NCI-H69 (cell line): ENCODE results near the gene C2orf92.

Source experiments
- DNase-seq: peaks from one replicate; lab custom pipeline; 2025; lab: John Stamatoyannopoulos, UW

C2orf92 gene

DNA sequence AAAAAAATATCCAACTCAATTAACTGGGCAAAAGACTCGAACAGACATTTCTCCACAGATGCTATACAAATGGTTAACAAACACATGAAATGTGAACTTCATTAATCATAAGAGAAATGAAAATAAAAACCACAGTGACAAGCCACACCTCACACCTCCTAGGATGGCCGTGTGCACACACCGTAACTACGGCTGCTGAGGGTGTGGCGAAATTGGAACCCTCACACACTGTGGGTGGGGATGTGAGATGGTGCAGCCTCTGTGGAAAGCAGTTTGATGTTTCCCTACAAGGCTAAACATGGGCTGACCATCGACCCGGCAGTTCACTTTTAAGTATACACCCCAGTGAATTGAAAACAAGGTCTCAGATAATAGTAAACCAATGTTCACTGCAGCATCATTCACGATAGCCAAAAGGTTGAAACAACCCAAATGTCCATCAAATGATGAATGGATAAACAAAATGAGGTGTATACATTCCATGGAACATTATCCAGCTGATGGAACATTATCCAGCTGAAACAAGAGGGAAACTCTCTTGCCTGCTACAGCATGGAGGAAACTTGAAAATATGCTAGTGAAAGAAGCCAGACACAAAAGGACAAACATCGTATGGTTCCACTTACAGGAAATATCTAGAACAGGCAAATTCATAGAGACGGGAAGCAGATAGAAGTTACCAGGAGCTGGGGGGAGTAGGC, 76.1 kb downstream of the C2orf92 start:
- DNase-seq = peak; percentile 53

DNA sequence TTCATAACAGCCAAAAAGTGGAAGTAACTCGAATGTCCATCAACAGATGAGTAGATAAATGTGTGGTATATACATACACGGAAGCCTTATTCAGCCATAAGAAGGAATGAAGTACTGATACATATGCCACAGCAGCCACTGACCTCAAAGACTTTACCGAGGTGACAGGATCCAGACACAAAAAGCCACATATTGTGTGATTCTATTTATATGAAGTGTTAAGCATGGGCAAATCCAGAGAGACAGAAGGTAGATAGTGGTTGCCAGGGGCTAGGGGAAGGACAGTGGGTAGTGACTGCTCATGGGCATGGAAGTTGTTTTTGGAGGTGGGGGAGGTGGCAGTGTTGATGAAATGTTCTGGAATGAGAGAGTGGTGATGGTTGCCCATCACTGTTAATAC, 77.8 kb downstream of the C2orf92 start:
- no peak for DNase-seq

DNA sequence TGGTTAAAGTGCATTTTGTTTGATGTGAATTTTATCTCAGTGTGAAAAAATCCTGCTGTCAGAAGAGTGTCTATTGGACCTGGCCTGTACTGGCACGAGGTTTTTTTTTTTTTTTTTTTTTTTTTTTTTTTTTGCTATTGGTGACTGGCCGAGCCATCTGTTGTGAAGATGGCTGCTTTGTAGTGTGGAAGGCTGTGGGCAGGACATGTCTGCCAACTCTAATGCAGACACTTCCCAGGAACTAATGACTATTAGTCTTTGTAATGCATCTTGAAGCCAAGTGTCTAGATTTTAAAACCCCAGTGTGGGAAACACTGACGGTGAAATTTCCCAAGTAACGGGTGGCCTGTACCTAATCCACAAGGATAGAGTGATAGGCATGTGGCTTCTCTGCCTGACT, 78.2 kb downstream of the C2orf92 start:
- no peak for DNase-seq

DNA sequence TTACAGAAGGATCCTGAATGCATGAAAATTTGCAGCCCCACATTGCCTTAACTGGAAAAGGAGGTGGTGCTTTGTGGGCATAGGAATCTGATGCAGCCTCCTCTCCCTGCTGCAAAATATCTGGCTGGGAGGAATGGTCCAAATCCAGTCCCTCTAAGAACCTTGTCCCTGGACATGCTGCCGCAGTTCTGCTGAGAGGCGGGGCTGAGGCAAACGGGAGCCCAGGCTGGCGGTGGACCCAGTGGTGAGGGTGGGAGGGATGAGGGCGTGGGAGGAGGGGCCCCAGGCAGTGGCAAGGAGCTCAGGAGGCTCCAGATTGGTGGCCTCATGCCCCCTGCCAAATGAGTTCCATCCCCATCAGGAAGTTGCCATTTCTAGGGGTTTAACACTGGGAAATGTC, 80.1 kb downstream of the C2orf92 start:
- DNase-seq = no peak

DNA sequence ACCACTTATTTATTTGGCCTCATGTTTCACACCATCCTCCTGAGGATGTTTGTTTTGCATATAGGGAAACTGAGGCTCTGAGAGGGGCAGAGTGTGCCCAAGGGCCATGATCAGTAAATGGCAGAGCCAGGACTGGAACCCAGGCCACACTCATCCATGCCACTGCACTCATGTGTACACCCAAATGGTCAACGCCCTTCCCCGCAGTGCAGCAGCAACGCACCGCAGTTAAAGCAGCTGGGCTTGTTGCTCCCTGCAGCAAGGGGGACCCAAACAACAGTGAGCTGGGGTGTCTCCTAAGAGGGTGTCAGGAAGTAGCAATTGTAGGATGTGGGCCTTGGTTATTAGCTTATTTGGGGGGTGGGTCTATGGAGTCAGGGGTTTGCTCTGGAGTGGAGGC, 80.5 kb downstream of the C2orf92 start:
- no peak for DNase-seq

DNA sequence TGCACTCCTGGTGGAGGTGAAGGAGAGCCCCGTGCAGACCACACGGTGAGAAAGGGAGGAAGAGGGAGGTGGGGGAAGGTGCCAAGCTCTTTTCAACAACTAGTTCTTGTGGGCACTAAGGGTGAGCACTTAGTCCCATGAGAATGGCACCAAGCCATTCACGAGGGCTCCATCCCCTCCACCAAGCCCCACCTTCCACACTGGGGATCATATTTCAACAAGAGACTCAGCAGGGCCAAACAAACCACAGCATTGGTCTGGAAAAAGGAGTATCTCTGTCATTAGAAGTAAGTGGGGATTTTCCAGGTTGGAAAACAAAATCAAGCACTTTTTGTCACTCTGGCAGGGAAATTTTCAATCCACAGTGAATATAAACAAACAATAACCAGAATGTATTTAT, 82.2 kb downstream of the C2orf92 start:
- peak; percentile 51 for DNase-seq
